NCI-H2081 (cell line): ENCODE measurements around the gene CNN1.
"Not testable (repeated sequence)": the region's sequence is repeated elsewhere in the genome, so short reads cannot be mapped to it uniquely, and the experiment has no call there.

Experiments used
- DNase-seq, 2 experiments: peaks; one replicate each; lab custom pipeline; 2025; lab: John Stamatoyannopoulos, UW

CNN1 gene

DNA sequence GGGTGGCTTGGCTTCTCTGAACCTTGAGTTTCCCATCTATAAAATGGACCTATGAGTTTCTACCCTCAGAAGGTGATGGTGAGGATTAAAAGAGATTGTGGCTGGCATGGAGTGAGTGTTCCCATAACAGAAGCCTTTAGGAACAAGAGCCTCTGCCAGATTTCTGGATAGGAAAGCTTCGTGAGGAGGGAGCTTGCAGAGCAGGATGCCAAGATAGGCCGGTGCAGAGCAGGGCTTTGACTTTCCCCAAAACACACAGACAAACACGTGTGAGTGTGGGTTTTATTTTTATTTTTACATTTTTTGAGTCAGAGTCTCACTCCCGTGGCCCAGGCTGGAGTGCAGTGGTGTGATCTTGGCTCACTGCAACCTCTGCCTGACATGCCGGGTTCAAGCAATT lies 3.7 kb upstream of the CNN1 start:
- no peak for DNase-seq

DNA sequence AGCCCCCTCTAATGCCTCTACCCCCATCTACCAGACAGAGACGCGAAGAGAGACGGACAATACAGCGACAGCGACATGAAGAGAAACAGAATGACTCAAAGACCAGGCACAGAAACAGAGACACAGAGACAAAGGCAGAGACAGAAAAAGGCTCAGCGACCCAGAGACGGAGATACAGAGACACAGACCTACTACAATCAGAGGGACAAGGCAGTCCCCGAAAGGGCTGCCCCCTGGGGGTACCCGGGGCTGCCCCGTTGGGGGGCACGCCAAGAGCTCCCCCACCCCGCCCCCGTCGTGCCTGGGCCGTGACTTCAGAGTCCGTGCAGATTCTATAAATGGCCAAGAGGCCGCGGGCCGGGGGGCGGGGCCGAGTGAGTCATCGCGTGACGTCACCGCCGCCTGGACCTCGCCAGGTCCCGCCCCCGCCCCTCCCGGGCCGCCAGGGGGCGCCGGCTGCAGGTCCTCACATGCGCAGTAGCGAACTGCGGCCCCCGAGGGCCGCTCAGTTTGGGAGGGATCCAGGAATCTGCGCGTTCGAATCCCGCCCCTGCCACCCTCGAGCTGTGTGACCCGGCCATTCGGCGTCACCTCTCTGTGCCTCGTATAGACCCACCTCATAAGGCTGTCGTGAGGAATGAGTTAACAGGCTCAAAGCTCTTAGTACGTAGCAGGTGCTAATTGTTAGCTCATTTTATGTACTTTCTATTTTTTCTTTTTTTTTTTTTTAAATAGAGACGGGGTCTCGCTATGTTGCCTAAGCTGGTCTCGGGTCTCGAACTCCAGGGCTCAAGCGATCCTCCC lies 2.7 kb upstream of the CNN1 start:
- DNase-seq = peak; percentile 81

GRCh38 chr19:11539495-11540365 lies 1.1 kb downstream of the CNN1 start:
- no peak for DNase-seq

- no peak for DNase-seq
These were observed 2.0 kb downstream of the CNN1 start for GRCh38 chr19:11540645-11541044.

DNA sequence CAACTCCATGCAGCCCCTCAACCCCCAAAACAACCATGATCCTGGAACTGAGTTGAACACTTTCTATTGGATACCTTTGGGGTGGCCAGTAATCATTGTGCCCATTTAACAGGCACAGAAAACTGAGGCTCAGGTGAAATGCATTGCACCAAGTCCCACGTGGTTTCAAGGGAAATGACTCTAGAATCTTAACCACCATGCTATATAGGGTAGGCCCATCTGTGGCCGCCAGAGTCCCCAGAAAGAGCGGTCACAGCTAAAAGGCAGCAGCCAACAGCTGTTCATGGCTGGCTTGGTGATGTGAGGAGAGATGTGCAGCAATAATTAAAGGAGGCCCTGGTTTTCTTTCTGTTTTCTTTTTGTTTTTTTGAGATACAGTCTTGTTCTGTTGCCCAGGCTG lies 2.6 kb downstream of the CNN1 start:
- no peak for DNase-seq

DNA sequence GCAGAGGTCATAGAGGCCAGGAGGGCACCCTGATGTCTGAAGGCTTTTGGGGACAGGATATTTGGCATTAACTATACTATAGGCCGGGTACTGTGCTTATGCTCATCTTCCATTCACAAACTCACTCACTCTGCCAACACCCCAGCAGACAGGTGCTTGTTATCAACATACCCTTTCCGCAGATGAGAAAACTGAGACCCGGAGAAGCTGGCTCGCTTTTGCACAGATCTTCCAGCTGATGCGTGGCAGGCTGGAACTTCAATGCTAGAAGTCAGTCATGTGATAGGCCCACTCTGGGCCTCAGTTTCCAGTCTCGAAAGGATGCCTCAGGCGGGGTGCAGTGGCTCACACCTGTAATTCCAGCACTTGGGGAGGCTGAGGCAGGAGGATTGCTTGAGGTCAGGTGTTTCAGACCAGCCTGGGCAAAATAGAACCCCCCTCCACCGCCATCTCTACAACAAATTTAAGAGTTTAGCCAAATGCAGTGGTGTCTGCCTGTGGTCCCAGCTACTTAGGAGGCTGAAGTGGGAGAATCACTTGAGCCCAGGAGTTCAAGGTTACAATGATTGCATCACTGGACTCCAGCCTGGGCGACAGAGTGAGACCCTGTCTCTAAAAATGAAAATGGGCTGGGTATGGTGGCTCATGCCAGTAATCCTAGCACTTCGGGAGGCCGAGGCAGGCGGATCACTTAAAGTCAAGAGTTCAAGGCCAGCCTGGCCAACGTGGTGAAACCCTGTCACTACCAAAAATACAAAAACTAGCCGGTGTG lies 9.5 kb downstream of the CNN1 start:
- no peak for DNase-seq

DNA sequence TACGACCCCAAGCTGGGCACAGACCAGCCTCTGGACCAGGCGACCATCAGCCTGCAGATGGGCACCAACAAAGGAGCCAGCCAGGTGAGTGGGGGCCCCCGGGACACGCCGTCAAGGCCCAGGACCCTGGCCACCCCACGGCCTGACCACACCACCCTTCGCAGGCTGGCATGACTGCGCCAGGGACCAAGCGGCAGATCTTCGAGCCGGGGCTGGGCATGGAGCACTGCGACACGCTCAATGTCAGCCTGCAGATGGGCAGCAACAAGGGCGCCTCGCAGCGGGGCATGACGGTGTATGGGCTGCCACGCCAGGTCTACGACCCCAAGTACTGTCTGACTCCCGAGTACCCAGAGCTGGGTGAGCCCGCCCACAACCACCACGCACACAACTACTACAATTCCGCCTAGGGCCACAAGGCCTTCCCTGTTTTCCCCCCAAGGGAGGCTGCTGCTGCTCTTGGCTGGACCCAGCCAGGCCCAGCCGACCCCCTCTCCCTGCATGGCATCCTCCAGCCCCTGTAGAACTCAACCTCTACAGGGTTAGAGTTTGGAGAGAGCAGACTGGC lies 10.8 kb downstream of the CNN1 start:
- DNase-seq = no peak

DNA sequence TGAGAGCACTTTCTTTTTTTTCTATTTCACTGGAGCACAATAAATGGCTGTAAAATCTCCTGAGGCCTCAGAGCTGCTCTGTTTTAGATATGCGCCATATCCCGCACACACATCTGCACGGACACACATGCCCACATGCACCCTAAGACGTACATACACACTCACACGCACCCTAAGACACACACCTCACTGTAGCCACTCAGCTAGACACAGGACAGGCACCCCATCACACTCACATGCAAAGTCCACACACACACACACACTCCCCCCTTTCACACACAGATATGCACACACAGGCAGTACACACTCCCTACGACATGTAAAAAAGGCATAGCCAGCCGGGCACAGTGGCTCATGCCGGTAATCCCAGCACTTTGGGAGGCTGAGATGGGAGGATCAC lies 11.6 kb downstream of the CNN1 start:
- no peak for DNase-seq

- DNase-seq = no peak
These were observed 13.1 kb downstream of the CNN1 start for GRCh38 chr19:11551603-11552235.

DNA sequence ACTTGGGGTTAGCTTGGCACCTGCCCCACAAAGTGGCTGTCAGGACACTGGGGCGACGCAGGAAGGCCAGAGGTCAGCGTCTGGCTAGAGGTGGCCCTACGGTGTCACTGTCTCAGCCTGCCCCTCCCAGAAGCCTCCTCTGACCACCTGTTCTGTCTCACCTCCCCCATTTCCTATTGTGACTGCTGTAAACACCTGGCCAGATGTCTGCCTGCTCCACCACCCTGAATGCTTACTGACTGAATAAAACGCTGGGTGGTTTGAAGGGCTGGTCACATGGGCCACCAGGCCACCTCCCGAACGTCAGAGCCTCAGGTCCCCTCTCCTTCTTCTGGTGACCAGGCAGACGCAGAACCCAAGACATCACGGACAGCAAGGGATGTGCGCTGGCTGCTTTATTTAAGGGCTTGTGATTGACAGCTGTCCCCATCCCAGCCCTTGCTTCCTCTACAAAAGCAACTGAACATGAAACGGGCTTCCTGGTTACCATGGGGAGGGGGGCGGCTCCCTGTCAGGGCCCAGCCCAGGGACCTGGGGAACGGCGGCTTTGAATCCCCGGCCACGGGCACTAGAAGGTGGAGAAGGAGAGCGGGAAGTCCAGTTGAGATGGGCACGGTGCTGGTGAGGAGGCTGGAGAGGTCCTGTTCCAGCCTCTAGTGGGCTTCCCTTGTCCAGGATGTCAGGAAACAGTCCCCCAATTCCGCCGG lies 14.2 kb downstream of the CNN1 start:
- no peak for DNase-seq

GRCh38 chr19:11554160-11554559 lies 15.5 kb downstream of the CNN1 start:
- DNase-seq = no peak

GRCh38 chr19:11555246-11555645 lies 16.6 kb downstream of the CNN1 start:
- DNase-seq = no peak

- no peak for DNase-seq
These were observed 18.2 kb downstream of the CNN1 start for GRCh38 chr19:11556634-11557420.

DNA sequence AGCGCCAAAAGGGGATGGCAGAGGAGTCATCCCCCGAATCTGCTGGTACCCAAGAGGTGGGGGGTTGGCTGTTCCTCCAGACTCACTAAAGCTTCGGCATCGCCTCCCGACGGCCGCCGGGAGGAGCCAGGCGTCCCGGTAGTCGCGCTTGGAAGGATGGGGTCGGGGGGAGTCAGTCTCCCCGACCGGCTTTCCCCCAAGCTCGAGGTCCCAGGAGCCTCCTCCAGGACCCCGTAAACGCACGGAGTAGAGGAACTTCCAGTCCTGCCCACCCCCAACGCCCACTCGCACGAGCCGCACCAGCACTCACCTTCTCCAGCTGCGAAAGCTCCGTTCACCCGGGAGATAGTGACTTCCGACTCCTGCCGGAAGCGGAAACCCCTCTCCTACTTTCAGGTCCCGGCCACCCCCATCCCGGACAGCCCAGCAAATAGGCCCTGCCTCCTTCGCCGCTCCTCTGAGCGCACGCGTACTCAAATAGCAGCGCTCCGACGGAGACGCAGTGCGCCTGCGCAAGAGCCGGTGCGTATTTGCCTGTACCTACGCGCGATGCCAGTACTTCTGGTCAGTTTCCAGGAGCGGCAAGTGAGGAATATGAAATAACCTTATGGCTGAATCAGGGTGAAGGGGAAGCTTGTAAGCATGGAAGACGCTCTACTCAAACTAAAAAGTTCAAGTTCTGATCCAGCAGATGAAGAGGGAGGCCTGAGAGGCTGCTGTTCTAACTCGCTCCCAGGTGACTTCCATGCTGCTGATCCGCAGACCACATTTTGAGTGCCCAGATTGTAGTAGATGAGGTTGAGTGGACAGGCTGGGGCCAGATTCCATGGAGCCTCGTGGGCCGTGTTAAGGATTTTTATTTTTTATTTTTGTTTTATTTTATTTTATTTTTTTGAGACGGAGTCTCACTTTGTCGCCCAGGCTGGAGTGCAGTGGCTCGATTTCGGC lies 20.5 kb downstream of the CNN1 start, which contains the start of gene ELOF1:
Gene ELOF1 (minus strand): TSS at position 350 of the 948 bp plus-strand sequence. CDS start 4,883 bp downstream, outside the sequence.
- peak; percentile 97 to 98 for DNase-seq

- DNase-seq = peak; percentile 65 to 74
These were observed 21.9 kb downstream of the CNN1 start for GRCh38 chr19:11560404-11561051.

DNA sequence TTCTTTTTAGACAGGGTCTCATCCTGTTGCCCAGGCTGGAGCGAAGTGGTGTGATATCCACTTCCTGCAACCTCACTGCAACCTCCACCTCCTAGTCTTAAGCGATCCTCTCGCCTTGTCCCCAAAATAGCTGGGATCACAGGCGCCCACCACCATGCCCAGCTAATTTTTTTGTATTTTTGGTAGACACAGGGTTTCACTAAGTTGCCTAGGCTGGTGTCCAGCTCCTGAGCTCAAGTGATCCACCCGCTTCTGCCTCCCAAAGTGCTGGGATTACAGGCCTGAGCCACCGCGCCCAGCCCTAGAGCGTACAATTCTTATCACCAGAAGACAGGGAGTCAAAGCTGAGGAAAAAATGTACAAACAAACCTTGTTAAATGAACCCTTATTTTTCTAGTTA lies 24.9 kb downstream of the CNN1 start:
- no peak for DNase-seq

GRCh38 chr19:11564082-11564807 lies 25.6 kb downstream of the CNN1 start:
- not testable (repeated sequence) for DNase-seq

- DNase-seq = not testable (repeated sequence)
These were observed 27.0 kb downstream of the CNN1 start for GRCh38 chr19:11565649-11565980.
